Stimulated activated CD4-positive, alpha-beta T cell treated with anti-CD3 and anti-CD28 coated beads, Interleukin-2, amount 100 ng/mL, for 48 hours (primary cell): ENCODE results near the gene SULT1A1.
"Not testable (repeated sequence)": the region's sequence is repeated elsewhere in the genome, so short reads cannot be mapped to it uniquely, and the experiment has no call there.

Experiments used
- DNase-seq, 2 donors: peaks; one replicate each; pipeline ENCODE4 v3.0.0-alpha.2; 2020

The SULT1A1 gene

GRCh38 chr16:28589930-28590329 lies 19.9 kb downstream of the SULT1A1 start:
- DNase-seq: no peak

- no peak for DNase-seq
Measured at GRCh38 chr16:28589069-28589468, 20.8 kb downstream of the SULT1A1 start.

GRCh38 chr16:28587386-28587785 lies 22.5 kb downstream of the SULT1A1 start:
- no peak for DNase-seq

GRCh38 chr16:28586466-28586865 lies 23.4 kb downstream of the SULT1A1 start:
- DNase-seq: no peak

GRCh38 chr16:28585674-28586073 lies 24.2 kb downstream of the SULT1A1 start:
- no peak for DNase-seq

GRCh38 chr16:28580726-28581315 lies 29.0 kb downstream of the SULT1A1 start:
- DNase-seq: no peak

GRCh38 chr16:28575446-28576109 lies 34.3 kb downstream of the SULT1A1 start:
- no peak for DNase-seq

- DNase-seq: no peak
Measured at GRCh38 chr16:28574925-28575324, 34.9 kb downstream of the SULT1A1 start.

GRCh38 chr16:28573738-28574718 lies 35.8 kb downstream of the SULT1A1 start:
- DNase-seq: no peak

- no peak for DNase-seq
Measured at GRCh38 chr16:28572696-28573510, 36.9 kb downstream of the SULT1A1 start.

GRCh38 chr16:28569968-28570752 lies 39.7 kb downstream of the SULT1A1 start:
- no peak for DNase-seq

GRCh38 chr16:28569021-28569420 lies 40.8 kb downstream of the SULT1A1 start:
- DNase-seq: no peak

GRCh38 chr16:28567292-28567691 lies 42.6 kb downstream of the SULT1A1 start:
- no peak for DNase-seq

GRCh38 chr16:28566233-28566925 lies 43.5 kb downstream of the SULT1A1 start:
- not testable (repeated sequence) for DNase-seq

- DNase-seq: no peak
Measured at GRCh38 chr16:28563218-28563617, 46.6 kb downstream of the SULT1A1 start.

GRCh38 chr16:28562199-28562598 lies 47.6 kb downstream of the SULT1A1 start:
- no peak for DNase-seq

- DNase-seq: no peak
Measured at GRCh38 chr16:28561557-28562187, 48.2 kb downstream of the SULT1A1 start.

GRCh38 chr16:28558456-28558855 lies 51.4 kb downstream of the SULT1A1 start:
- DNase-seq: no peak

GRCh38 chr16:28556914-28557320 lies 52.9 kb downstream of the SULT1A1 start:
- no peak for DNase-seq

- no peak for DNase-seq
Measured at GRCh38 chr16:28555561-28555960, 54.3 kb downstream of the SULT1A1 start.
